HG02610 (cell line): ENCODE data around the gene KCNQ1OT1.

Experiments used
- ATAC-seq: cut with Tn5 transposase; IDR thresholded peaks from one replicate; pipeline ENCODE4 v1.9.1; 2021; ENCODE audit warnings: mild to moderate bottlenecking, moderate library complexity; ENCODE audit not compliant: unreplicated experiment

Gene KCNQ1OT1

GRCh38 chr11:2561696-2562581 is 137.9 kb downstream of the KCNQ1OT1 start:
- ATAC-seq: no peak

- no peak for ATAC-seq
Measured at GRCh38 chr11:2559527-2560311, 140.1 kb downstream of the KCNQ1OT1 start.

- no peak for ATAC-seq
Measured at GRCh38 chr11:2558861-2559526, 140.8 kb downstream of the KCNQ1OT1 start.

GRCh38 chr11:2558397-2558796 is 141.4 kb downstream of the KCNQ1OT1 start:
- no peak for ATAC-seq
